HG03060 (cell line): Measurements from ENCODE around the gene TCIRG1.
"Not testable (repeated sequence)": the region's sequence is repeated elsewhere in the genome, so short reads cannot be mapped to it uniquely, and the experiment has no call there.

Experiments
- ATAC-seq: cut with Tn5 transposase; IDR thresholded peaks from one replicate; pipeline ENCODE4 v1.9.1; 2021; ENCODE audit warnings: low read depth, moderate number of reproducible peaks; ENCODE audit not compliant: unreplicated experiment

The TCIRG1 gene

GRCh38 chr11:68038718-68039525 lies at the start of gene TCIRG1:
Gene TCIRG1, plus strand, starts transcription at chr11:68039025. Its CDS starts 2,247 bp downstream, at chr11:68041272.
- ATAC-seq, result no peak

GRCh38 chr11:67990546-67991346 lies 48.1 kb upstream of the TCIRG1 start:
- ATAC-seq, result not testable (repeated sequence)

- not testable (repeated sequence) for ATAC-seq
These were observed 47.3 kb upstream of the TCIRG1 start for GRCh38 chr11:67991347-67992121.

- ATAC-seq, result not testable (repeated sequence)
These were observed 45.0 kb upstream of the TCIRG1 start for GRCh38 chr11:67993821-67994220.

GRCh38 chr11:67994387-67994786 lies 44.4 kb upstream of the TCIRG1 start:
- ATAC-seq, result not testable (repeated sequence)

- ATAC-seq, result not testable (repeated sequence)
These were observed 43.7 kb upstream of the TCIRG1 start for GRCh38 chr11:67995129-67995528.

- ATAC-seq, result not testable (repeated sequence)
These were observed 43.2 kb upstream of the TCIRG1 start for GRCh38 chr11:67995579-67995978.

- no peak for ATAC-seq
These were observed 42.8 kb upstream of the TCIRG1 start for GRCh38 chr11:67996051-67996450.

- no peak for ATAC-seq
These were observed 42.0 kb upstream of the TCIRG1 start for GRCh38 chr11:67996622-67997474.

- ATAC-seq, result no peak
These were observed 41.3 kb upstream of the TCIRG1 start for GRCh38 chr11:67997475-67997921.

GRCh38 chr11:67998150-67999045 lies 40.4 kb upstream of the TCIRG1 start:
- no peak for ATAC-seq

GRCh38 chr11:67999201-67999629 lies 39.6 kb upstream of the TCIRG1 start:
- ATAC-seq, result no peak

- ATAC-seq, result no peak
These were observed 39.1 kb upstream of the TCIRG1 start for GRCh38 chr11:67999704-68000103.

- ATAC-seq, result no peak
These were observed 36.3 kb upstream of the TCIRG1 start for GRCh38 chr11:68002575-68002937.

- no peak for ATAC-seq
These were observed 35.6 kb upstream of the TCIRG1 start for GRCh38 chr11:68002938-68003845.

GRCh38 chr11:68003846-68004550 lies 34.8 kb upstream of the TCIRG1 start, which contains the start of gene UNC93B1:
Gene UNC93B1, minus strand, starts transcription at chr11:68004097. Its CDS starts 54 bp downstream, at chr11:68004043.
- ATAC-seq, result no peak
